ENCODE results near the gene LRMDA. TPM values are rescaled to one million over a fixed set of nuclear protein-coding genes. Genes with fewer than 3 reads are reported as not detected.

The LRMDA gene
- total and polyA plus RNA-seq, 2 donors from 2014 or later: 23.2 to 48.6 TPM

GRCh38 chr10:76034353-76035205 is 603.2 kb downstream of the LRMDA start:
- no peak overlapping the region for H3K9ac ChIP-seq (ENCODE audit: low read length in 3 of 3)
- peak overlapping the region in 1 of 3 donors; percentile 6 for H3K4me3 ChIP-seq (ENCODE audit: low read length in 3 of 3)
- TF ChIP-seq CTCF (IDR thresholded peaks at IDR 0.05; ENCODE audit: borderline replicate concordance, extremely low read depth, insufficient read depth): no peak
- H3K9me3 ChIP-seq (ENCODE audit: control insufficient read depth in 2 of 3, insufficient read depth in 1 of 3, low read length in 3 of 3): peaks cover 2 to 8% (median 2%) of the 10 kb centered on the region in 3 donors
- H3K4me1 ChIP-seq (ENCODE audit: control insufficient read depth in 2 of 3, insufficient read depth in 2 of 3, low read depth in 1 of 3, low read length in 3 of 3): peaks cover 15 to 23% (median 20%) of the 10 kb centered on the region in 3 donors
- DNase-seq: peak in 4 of 5 donors; percentile 81 to 88 (median 87)
- no peaks in the 10 kb centered on the region for H3K36me3 ChIP-seq (ENCODE audit: control insufficient read depth in 2 of 3, insufficient read depth in 3 of 3, low read length in 3 of 3)
- intact Hi-C loops (cut with DNase I): no loop called here
- peak overlapping the region in 1 of 2 donors; percentile 3 for H3K27ac ChIP-seq (ENCODE audit: low read depth in 2 of 2, low read length in 2 of 2)
- H3K27me3 ChIP-seq (ENCODE audit: control insufficient read depth, insufficient read depth, low read length): no peaks in the 10 kb centered on the region
- no peak for FAIRE-seq

- Histone ChIP-seq H3K4me3 (ENCODE audit: low read length in 3 of 3) (peak overlapping the region in 2 of 3 donors; percentile 13 to 24), H3K27ac (ENCODE audit: low read depth in 2 of 2, low read length in 2 of 2) (peak overlapping the region; percentile 61 to 79), H3K4me1 (ENCODE audit: control insufficient read depth in 2 of 3, insufficient read depth in 2 of 3, low read depth in 1 of 3, low read length in 3 of 3) (peaks cover 15 to 23% (median 20%) of the 10 kb centered on the region in 3 donors), H3K27me3 (ENCODE audit: control insufficient read depth, insufficient read depth, low read length) (no peaks in the 10 kb centered on the region), H3K9ac (ENCODE audit: low read length in 3 of 3) (no peak overlapping the region), H3K9me3 (ENCODE audit: control insufficient read depth in 2 of 3, insufficient read depth in 1 of 3, low read length in 3 of 3) (peaks cover 2 to 8% (median 2%) of the 10 kb centered on the region in 3 donors), H3K36me3 (ENCODE audit: control insufficient read depth in 2 of 3, insufficient read depth in 3 of 3, low read length in 3 of 3) (no peaks in the 10 kb centered on the region)
- no peak for TF ChIP-seq CTCF (IDR thresholded peaks at IDR 0.05; ENCODE audit: borderline replicate concordance, extremely low read depth, insufficient read depth)
- intact Hi-C loops (cut with DNase I): no loop called here
- FAIRE-seq (no peak), DNase-seq (peak in 4 of 5 donors; percentile 72 to 83 (median 80))
Observed at GRCh38 chr10:76035206-76036110, 604.0 kb downstream of the LRMDA start.

- intact Hi-C loops (cut with DNase I): no loop called here
- Histone ChIP-seq H3K4me3 (ENCODE audit: low read length in 3 of 3) (peak overlapping the region in 2 of 3 donors; percentile 24 to 43), H3K9me3 (ENCODE audit: control insufficient read depth in 2 of 3, insufficient read depth in 1 of 3, low read length in 3 of 3) (peaks cover 2 to 8% (median 2%) of the 10 kb centered on the region in 3 donors), H3K27me3 (ENCODE audit: control insufficient read depth, insufficient read depth, low read length) (no peaks in the 10 kb centered on the region), H3K27ac (ENCODE audit: low read depth in 2 of 2, low read length in 2 of 2) (peak overlapping the region; percentile 61 to 79), H3K9ac (ENCODE audit: low read length in 3 of 3) (peak overlapping the region in 1 of 3 donors; percentile 29), H3K36me3 (ENCODE audit: control insufficient read depth in 2 of 3, insufficient read depth in 3 of 3, low read length in 3 of 3) (no peaks in the 10 kb centered on the region), H3K4me1 (ENCODE audit: control insufficient read depth in 2 of 3, insufficient read depth in 2 of 3, low read depth in 1 of 3, low read length in 3 of 3) (peaks cover 15 to 23% (median 20%) of the 10 kb centered on the region in 3 donors)
- DNase-seq: peak; percentile 85 to 90 (median 88)
- TF ChIP-seq CTCF (IDR thresholded peaks at IDR 0.05; ENCODE audit: borderline replicate concordance, extremely low read depth, insufficient read depth): peak; percentile 94
- peak; percentile 35 for FAIRE-seq
Observed at GRCh38 chr10:76036111-76036940, 604.9 kb downstream of the LRMDA start.
